Occipital lobe (tissue), 2 donors: ENCODE results near the gene HEMK1. TPM values are rescaled to one million over a fixed set of nuclear protein-coding genes. Genes with fewer than 3 reads are reported as not detected.

ENCODE experiments used
- DNase-seq: peaks from one replicate; lab custom pipeline; 2025; lab: John Stamatoyannopoulos, UW
- total RNA-seq: library from RNA; depleted of rRNA; stranded (reverse); fragments of >200 nt; gene quantifications from one replicate; pipeline ENCODE4 v1.2.3, GENCODE V29; 2014

HEMK1 gene
- total RNA-seq: 6.9 TPM

GRCh38 chr3:50568947-50569749 lies at the start of gene HEMK1:
Gene HEMK1 (plus strand): TSS chr3:50569522. CDS start chr3:50571105, 1,583 bp downstream.
- DNase-seq: peak; percentile 92

- no peak for DNase-seq
These were observed 48.5 kb upstream of the HEMK1 start for GRCh38 chr3:50520849-50521248.

GRCh38 chr3:50521572-50521971 lies 47.8 kb upstream of the HEMK1 start:
- DNase-seq: no peak

- DNase-seq: no peak
These were observed 46.0 kb upstream of the HEMK1 start for GRCh38 chr3:50523279-50523811.

- DNase-seq: no peak
These were observed 44.6 kb upstream of the HEMK1 start for GRCh38 chr3:50524746-50525145.

GRCh38 chr3:50525191-50525910 lies 44.0 kb upstream of the HEMK1 start:
- no peak for DNase-seq

GRCh38 chr3:50525987-50526386 lies 43.3 kb upstream of the HEMK1 start:
- no peak for DNase-seq

- no peak for DNase-seq
These were observed 39.0 kb upstream of the HEMK1 start for GRCh38 chr3:50530001-50530970.

- no peak for DNase-seq
These were observed 38.1 kb upstream of the HEMK1 start for GRCh38 chr3:50531201-50531600.

- DNase-seq: no peak
These were observed 37.1 kb upstream of the HEMK1 start for GRCh38 chr3:50532062-50532705.

- no peak for DNase-seq
These were observed 36.0 kb upstream of the HEMK1 start for GRCh38 chr3:50533316-50533715.

GRCh38 chr3:50533807-50534461 lies 35.4 kb upstream of the HEMK1 start:
- no peak for DNase-seq

- DNase-seq: no peak
These were observed 34.5 kb upstream of the HEMK1 start for GRCh38 chr3:50534681-50535330.

- DNase-seq: peak; percentile 40
These were observed 32.7 kb upstream of the HEMK1 start for GRCh38 chr3:50536471-50537180.

GRCh38 chr3:50537421-50538129 lies 31.7 kb upstream of the HEMK1 start:
- no peak for DNase-seq

GRCh38 chr3:50539356-50540286 lies 29.7 kb upstream of the HEMK1 start:
- no peak for DNase-seq
